Measurements from ENCODE around the gene MCUB.

MCUB gene

GRCh38 chr4:109645874-109646710, 86.0 kb downstream of the MCUB start:
- TF ChIP-seq CTCF (IDR thresholded peaks at IDR 0.05; ENCODE audit: insufficient read depth, low read length, poor library complexity, severe bottlenecking) = no peak
- no peak for DNase-seq (ENCODE audit: extremely low read depth, insufficient read length)
- no peaks in the 10 kb centered on the region for H3K36me3 ChIP-seq (ENCODE audit: control insufficient read depth, insufficient read depth, low read length)
- H3K4me3 ChIP-seq (replicated peaks; ENCODE audit: low read depth, low read length) = no peak overlapping the region
- H3K27me3 ChIP-seq (replicated peaks; ENCODE audit: control insufficient read depth, insufficient read depth, low read length) = no peaks in the 10 kb centered on the region

- no peak for TF ChIP-seq CTCF (IDR thresholded peaks at IDR 0.05; ENCODE audit: insufficient read depth, low read length, poor library complexity, severe bottlenecking)
- peak; percentile 53 for DNase-seq (ENCODE audit: extremely low read depth, insufficient read length)
- Histone ChIP-seq H3K36me3 (ENCODE audit: control insufficient read depth, insufficient read depth, low read length) (no peaks in the 10 kb centered on the region), H3K4me3 (replicated peaks; ENCODE audit: low read depth, low read length) (no peak overlapping the region), H3K27me3 (replicated peaks; ENCODE audit: control insufficient read depth, insufficient read depth, low read length) (no peaks in the 10 kb centered on the region)
Measured at GRCh38 chr4:109648266-109648996, 88.4 kb downstream of the MCUB start.

- Histone ChIP-seq H3K36me3 (ENCODE audit: control insufficient read depth, insufficient read depth, low read length) (no peaks in the 10 kb centered on the region), H3K27me3 (replicated peaks; ENCODE audit: control insufficient read depth, insufficient read depth, low read length) (no peaks in the 10 kb centered on the region), H3K4me3 (replicated peaks; ENCODE audit: low read depth, low read length) (no peak overlapping the region)
- no peak for DNase-seq (ENCODE audit: extremely low read depth, insufficient read length)
- TF ChIP-seq CTCF (IDR thresholded peaks at IDR 0.05; ENCODE audit: insufficient read depth, low read length, poor library complexity, severe bottlenecking) = no peak
Measured at GRCh38 chr4:109648997-109649575, 89.0 kb downstream of the MCUB start.

GRCh38 chr4:109649872-109650271, 89.8 kb downstream of the MCUB start:
- Histone ChIP-seq H3K4me3 (replicated peaks; ENCODE audit: low read depth, low read length) (no peak overlapping the region), H3K36me3 (ENCODE audit: control insufficient read depth, insufficient read depth, low read length) (no peaks in the 10 kb centered on the region), H3K27me3 (replicated peaks; ENCODE audit: control insufficient read depth, insufficient read depth, low read length) (no peaks in the 10 kb centered on the region)
- DNase-seq (ENCODE audit: extremely low read depth, insufficient read length) = peak; percentile 67
- no peak for TF ChIP-seq CTCF (IDR thresholded peaks at IDR 0.05; ENCODE audit: insufficient read depth, low read length, poor library complexity, severe bottlenecking)

- TF ChIP-seq CTCF (IDR thresholded peaks at IDR 0.05; ENCODE audit: insufficient read depth, low read length, poor library complexity, severe bottlenecking) = no peak
- Histone ChIP-seq H3K36me3 (ENCODE audit: control insufficient read depth, insufficient read depth, low read length) (no peaks in the 10 kb centered on the region), H3K27me3 (replicated peaks; ENCODE audit: control insufficient read depth, insufficient read depth, low read length) (no peaks in the 10 kb centered on the region), H3K4me3 (replicated peaks; ENCODE audit: low read depth, low read length) (no peak overlapping the region)
- DNase-seq (ENCODE audit: extremely low read depth, insufficient read length) = no peak
Measured at GRCh38 chr4:109655396-109655795, 95.3 kb downstream of the MCUB start.
